Endometrial microvascular endothelial cells (primary cell): ENCODE data around the gene FBXL7. TPM values are rescaled to one million over a fixed set of nuclear protein-coding genes. Genes with fewer than 3 reads are reported as not detected.
"Not testable (repeated sequence)": the region's sequence is repeated elsewhere in the genome, so short reads cannot be mapped to it uniquely, and the experiment has no call there.

ENCODE experiments used
- in situ Hi-C: cut with HindIII; loops from 2 replicates; pipeline ENCODE4 v1.10.0; 2017; ENCODE audit warnings: low sequenced_read_pairs, low pct_unique_long_range_greater_than_20kb; ENCODE audit errors: inconsistent ontology term
- total RNA-seq: library from RNA; depleted of rRNA; stranded (reverse); fragments of >200 nt; gene quantifications from one replicate; pipeline ENCODE4 v1.2.3, GENCODE V29; 2015; ENCODE audit errors: inconsistent ontology term

Gene FBXL7
- total RNA-seq, 1 donor from 2014 or later = 16.0 TPM

DNA sequence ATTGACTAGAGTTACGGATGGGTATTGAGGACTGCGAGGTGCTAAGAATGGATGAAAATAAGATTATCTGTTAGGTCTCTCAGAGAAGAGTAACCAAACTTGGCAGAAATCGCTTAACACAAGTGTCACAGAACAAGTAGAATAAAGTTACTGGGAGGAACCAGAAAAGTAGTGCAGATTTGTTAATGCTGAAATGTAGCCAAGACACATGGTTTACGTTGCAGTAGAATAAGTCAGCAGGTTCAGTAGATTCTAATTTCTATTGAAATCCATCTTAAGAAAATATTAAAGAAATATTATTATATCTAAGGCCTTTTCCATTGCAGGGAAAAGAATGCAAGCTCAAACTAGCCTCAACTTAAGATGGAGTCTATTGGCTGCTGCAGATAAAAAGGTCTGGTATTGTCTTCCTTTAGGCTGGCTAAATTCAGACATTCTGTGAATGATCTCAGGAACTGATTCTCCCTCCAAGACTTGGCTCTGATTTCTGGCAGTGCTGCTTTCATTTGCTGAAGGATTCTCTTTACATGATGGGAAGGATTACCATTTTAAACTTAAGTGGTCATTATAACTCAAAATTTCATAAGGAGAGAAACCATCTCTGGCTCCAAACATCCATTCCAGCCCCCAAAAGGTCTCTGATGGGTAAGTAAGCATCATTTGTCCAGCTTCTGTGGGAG, 364.7 kb downstream of the FBXL7 start:
- in situ Hi-C loops = no loop called here

DNA sequence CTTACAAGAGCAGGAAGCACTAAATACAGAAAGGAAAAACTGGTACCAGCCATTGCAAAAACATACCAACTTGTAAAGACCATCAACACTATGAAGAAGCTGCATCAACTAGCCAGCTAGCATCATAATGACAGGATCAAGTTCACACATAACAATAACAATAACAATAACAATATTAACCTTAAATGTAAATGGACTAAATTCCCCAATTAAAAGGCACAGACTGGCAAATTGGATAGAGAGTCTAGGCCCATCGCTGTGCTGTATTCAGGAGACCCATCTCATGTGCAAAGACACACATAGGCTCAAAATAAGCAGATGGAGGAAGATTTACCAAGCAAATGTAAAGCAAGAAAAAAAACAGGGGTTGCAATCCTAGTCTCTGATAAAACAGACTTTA, 372.3 kb downstream of the FBXL7 start:
- in situ Hi-C loops = not testable (repeated sequence)

DNA sequence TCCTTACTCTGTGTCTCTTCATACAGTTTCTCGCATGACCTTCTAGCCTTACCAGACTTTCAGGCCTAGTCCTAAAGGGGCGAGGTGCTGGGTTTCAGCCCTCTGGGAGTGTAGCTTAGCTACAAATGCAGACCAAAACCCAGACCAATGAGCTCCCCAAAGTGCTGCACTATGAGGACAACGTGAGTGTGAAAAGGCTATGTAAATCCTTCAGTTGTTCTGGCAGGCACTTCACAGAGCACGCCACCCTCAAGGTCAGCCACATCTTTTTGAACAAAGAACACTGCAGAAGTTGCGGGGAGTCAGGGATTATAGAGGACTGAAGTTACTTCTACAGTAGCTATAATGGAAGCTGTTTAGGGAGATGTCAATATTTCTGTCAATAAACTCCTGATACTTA, 377.9 kb downstream of the FBXL7 start:
- in situ Hi-C loops = no loop called here

DNA sequence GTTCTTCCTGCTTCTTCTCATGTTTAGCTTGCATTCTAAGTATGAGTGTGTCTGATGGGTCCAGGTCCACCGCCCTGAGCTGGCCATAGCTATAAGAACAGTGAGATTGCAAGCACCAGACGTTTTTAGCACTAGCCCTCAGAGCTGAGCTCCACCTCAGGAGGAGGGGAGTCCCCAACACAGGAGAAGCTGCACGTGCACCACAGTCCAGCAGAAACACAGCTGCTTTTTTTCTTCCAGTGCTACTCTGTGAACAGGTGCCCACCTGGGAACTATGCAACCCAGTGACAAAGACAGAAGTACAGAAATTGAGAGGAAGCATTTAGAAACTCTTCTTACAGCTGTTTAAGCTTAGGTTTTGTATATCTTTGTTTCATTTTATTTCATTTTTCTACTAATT, 380.2 kb downstream of the FBXL7 start:
- in situ Hi-C loops = no loop called here

DNA sequence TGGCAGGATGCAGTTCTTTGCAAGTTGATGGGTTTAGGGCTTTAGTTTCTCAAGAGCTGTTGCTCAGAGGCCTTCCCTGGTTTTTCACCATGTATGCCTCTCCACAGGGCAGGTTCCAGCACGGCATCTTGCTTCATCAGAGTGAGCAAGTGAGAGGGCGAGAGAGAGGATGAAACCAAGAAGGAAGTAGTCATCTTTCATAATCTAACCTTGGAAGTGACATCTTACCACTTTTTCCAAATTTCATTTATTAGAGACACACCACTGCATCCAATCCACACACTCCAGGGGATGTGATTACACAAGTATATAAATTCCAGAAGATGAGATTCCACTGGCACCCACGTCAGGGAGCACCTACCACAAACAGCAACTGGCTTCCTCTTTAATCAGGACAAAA, 385.2 kb downstream of the FBXL7 start:
- in situ Hi-C loops = no loop called here

DNA sequence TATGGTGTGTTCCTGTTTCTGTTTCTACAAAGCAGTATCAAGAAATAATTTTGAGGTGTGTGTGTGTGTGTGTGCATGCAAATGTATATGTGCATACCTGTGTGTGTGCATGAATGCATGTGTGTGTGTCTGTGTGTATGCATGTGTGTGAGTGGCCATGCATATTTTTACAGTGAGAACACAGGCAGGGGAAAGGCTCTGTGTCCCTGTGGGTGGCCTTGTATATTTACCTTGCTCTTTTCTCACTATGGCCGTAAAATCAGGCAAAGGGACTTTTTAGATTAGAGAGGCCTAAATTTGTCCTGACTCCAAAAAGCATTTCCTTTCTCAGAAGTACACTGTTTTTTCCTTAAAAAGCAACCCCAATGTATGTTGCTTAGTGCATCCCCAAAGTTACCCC, 386.2 kb downstream of the FBXL7 start:
- in situ Hi-C loops = no loop called here

DNA sequence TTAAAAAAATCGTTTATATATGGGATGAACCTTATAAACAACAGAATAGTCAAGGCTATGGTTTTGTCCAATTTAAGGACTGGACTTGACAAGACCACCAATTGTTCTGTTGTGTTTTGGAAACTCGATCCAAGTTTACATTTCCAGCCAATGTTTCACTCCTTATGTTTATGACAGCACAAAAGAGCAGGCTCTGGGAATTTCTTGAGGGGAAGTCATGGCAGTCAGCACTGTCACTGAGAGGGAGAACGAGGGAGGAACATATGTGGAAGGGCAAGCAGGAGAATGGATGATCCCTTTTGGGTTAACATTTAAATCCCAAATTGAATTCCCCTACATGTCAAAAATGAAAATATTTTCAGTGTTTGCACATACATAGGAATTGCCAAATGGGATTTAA, 387.1 kb downstream of the FBXL7 start:
- in situ Hi-C loops = no loop called here

DNA sequence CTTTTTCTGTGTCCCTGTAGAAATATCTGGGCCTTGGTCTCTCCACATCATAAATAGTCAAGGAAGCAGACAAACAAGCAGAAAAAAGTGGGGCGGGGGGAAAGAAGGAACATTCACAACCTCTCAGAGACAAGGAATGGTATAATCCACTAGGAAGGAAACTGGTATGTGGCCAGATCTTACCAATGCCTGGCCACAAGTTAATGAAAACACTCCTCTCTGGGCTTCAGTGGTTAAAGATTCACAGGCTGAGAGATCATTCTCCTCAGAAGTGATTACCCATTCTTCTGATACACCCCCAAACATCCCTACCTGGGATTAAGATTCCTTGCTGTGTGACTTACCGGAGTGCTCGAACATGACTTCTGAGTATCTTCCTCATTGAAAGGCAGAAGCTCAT, 389.0 kb downstream of the FBXL7 start:
- in situ Hi-C loops = no loop called here

DNA sequence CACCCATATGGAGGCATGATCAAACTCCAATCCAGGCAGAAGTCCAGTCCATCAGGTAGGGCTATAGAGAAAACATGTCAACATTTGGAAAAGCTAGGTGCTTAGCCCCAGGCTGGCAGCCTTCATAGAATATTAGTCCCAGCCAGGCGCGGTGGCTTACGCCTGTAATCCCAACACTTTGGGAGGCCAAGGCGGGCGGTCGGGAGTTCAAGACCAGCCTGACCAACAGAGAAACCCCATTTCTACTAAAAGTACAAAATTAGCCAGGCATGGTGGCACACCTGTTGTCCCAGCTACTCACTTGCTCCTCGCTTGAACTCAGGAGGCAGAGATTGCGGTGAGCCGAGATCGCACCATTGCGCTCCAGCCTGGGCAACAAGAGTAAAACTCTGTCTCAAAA, 393.9 kb downstream of the FBXL7 start:
- in situ Hi-C loops = no loop called here

DNA sequence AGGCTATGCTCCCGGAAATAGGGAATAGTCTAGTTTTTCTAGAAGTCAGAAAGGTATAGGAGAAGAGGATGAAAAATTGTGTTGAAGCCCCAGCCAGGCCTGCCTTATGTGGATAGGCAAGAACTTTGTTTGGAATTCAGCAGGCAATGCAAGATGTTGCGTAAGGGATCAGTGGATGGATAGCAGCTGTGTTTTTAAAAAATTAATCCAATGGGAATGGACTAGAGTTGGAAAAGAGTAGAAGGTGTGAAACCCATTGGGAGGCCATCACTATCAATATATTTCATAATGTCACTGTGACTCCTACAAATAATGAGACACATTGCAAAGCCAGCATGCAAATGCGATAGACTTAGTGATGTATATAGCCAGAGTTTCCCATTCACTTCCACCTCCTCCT, 397.7 kb downstream of the FBXL7 start:
- in situ Hi-C loops = no loop called here

DNA sequence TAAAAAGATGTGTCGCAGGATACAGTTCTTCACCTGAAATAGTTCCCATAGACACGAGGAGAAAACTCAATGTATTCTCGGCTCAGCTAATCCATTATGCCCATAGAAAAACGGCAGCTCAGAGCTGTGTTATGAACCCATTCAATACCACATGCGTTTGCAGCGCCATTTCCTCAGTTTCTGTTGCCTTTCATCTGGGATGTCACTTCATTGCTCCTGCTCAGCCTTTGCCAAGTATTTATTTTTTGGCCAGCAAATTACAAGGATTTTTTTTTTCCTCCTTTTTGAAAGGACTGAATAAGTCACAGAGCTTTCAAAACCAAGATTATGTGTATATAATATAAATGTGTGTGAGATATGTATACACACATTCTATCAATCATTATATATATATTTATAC, 398.7 kb downstream of the FBXL7 start:
- in situ Hi-C loops = no loop called here

DNA sequence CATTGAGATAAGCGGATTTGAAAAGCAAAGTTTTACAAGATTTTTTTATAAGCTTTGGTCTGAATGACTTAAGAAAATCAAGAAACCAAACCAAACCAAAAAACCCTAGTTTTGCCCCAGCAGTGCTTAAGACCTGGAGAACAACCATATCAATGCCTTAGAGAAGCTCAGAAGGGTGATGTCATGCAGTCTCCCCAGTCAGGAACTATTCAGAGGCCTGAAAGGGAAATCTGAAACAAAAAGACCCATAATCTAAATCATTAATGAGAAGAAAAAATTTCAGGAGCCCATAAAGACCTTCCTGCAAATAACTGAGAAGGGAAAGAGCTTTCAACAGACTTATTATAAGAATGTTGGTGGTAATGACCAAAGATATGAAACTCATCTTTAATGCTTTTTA, 399.5 kb downstream of the FBXL7 start:
- in situ Hi-C loops = no loop called here

DNA sequence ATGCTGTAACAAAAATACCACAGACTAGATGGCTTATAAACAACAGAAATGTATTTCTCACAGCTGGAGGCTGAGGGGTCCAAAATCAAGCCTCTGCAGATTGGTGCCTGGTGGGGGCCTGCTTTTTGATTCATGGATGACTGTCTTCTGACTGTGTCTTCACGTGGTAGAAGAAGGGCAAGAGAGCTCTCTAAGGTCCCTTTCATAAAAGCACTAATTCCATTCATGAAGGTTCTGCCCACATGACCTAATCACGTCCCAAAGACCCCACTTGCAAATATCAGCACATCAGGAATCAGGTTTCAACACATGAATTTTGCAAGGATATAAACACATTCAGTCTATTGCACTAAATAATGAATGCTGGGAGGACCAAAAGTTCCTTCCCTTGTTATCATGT, 401.2 kb downstream of the FBXL7 start:
- in situ Hi-C loops = no loop called here

DNA sequence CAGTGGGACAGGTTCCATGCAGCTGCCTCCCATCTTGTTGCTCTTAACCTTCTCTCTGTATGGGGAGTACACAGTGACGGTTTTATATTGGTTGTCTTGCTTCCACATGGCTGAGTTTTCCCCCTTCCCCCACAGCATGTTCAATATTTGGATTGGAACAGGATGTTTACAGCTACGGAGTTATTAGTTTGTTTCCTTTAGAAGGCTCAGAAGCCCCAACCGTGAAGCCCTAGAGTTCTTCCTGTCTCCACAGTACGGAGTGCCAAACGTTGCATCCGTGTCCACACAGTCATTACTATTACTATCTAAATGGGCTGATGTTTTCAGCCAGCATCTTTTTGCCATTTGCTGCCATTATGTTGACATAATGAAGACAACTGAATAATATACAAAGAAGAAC, 402.1 kb downstream of the FBXL7 start:
- in situ Hi-C loops = no loop called here

DNA sequence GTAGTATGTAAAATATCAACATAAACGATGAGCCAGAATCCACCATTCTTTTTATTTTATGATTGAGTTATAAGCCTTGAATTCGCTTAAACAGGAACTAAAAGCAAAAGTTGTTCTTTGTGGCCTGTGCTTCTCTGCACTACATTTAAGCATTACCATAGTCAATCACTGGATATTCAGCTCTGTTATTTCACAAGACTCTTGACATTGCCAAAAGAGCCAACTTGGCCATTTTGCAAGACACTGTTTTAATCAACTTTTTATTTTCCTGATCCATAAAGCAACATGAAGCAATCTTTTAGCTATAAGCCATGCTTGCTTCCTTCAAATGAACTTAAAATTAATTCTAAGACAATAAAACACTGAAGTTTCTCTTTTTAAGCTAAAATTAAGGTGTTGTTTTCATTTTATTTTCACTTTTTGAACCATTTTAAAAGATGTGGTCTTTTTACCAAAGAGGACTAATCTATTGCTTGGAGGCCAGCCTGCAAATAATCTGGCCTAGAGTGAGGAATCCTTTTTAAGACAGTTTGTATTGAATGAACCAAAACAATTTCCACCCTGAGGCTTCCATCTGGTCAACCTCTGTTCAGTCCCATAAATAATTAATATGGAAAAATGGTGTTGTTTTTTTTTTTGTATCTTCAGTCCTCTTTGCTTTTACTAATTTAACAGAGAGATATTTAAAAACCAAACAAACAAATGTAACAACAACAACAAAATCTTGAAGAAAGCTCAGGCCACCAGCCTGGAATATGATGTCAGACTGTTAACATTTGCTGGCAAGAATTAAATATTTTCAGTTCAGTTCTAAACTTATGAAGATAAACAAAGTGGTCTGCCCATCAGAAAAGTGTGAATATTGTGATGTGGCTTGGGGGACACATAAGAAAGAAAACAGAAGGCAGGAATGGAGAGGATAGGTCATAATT, 405.2 kb downstream of the FBXL7 start:
- in situ Hi-C loops = no loop called here

DNA sequence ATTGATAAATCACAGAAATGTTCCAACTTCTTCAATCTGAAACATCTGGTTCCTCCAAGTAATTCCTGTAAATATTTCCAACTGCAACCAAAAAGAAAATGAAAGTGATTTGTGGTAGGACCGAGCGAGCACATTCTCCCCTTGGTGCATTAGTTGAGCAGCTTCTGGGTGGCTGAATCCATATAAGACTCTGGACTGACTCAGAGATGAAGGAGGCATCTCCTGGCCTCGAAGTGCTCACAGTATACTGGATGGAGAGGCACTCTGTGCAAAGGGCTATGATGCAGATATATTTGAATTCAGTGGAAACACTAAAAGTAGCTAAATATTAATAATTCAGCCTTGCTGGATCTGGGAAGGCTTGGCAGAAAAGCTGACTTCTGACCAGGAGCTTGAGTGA, 414.7 kb downstream of the FBXL7 start:
- in situ Hi-C loops = no loop called here

DNA sequence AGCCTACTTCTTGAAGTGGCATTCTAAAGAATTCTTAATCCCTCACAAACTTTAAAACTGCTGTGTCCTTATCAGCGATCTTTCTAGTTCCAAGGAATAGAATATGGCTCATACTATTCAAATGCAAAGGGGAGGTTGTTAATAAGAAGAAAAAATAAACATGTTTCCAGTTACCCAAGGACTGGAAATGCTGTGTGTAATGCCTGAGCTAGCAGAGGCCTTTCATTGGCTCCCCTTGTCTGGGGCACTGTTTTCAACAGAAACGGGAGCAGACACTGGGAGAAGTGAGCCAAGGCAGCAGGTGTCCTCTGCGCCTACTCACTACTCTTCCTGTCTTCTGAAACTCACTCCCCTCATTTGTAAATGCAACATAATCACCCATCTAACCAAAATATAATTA, 426.6 kb downstream of the FBXL7 start:
- in situ Hi-C loops = no loop called here

DNA sequence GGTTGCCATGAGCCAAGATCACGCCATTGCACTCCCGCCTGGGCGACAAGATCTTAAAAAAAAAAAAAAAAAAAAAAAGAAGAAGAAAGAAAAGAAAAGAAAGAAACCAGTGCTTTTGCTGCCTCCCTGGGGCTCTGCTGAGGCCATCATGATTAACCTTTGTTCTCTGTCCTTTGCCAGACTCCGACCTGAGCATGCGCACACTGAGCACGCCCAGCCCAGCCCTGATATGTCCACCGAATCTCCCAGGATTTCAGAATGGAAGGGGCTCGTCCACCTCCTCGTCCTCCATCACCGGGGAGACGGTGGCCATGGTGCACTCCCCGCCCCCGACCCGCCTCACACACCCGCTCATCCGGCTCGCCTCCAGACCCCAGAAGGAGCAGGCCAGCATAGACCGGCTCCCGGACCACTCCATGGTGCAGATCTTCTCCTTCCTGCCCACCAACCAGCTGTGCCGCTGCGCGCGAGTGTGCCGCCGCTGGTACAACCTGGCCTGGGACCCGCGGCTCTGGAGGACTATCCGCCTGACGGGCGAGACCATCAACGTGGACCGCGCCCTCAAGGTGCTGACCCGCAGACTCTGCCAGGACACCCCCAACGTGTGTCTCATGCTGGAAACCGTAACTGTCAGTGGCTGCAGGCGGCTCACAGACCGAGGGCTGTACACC, 427.9 kb downstream of the FBXL7 start:
- in situ Hi-C loops = no loop called here

DNA sequence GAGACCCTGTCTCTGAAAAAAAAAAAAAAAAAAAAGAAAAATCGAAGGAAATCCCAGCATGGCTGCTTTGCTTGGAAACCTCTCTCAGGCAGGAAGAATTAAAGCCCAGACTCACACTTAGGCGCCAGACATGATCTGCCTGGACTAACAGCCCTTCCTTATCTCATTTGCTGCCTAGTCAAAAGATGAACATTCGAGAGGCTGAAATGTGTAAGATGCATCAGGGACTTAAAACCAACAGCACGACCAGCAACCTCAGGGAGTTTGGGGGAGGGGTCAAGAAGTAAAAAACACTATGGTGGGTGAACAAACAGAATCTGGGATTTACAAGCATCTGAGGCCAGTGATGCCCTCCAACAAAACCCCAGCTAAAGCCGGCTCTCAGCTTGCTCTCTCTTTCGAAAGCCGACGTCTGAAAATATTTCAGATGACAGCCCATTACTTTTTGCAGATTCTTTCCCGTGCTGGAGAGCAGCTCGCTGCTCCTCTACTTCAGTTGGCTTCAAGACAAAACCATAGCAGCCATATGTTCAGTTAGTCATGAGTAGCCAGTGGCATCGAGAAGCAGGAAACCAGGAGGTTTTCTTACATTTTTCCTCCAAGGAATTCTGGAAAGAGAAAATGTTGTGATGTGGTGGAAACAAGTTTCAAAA, 429.8 kb downstream of the FBXL7 start:
- in situ Hi-C loops = no loop called here
